OCI-LY7 (cell line): ENCODE results near the gene MAGI1. TPM values are rescaled to one million over a fixed set of nuclear protein-coding genes. Genes with fewer than 3 reads are reported as not detected.

ENCODE experiments used
- BruUV-seq: library from RNA; stranded (reverse); fragments of 400-500 nt; replicated peaks from 2 replicates; lab custom pipeline; 2021; lab: Mats Ljungman, UMichigan
- CTCF ChIA-PET: fragments of 300-600 bp; sonication (Branson Sonifier 250); formaldehyde crosslinking; loops from one replicate; lab custom pipeline; 2022; ENCODE audit warnings: antibody characterized with exemption; ENCODE audit not compliant: unreplicated experiment; lab: Charles Lee
- POLR2A ChIA-PET: fragments of 300-600 bp; sonication (Branson Sonifier 250); formaldehyde crosslinking; loops from one replicate; lab custom pipeline; 2022; ENCODE audit warnings: antibody characterized with exemption; lab: Charles Lee
- DNase-seq: peaks from one replicate; pipeline ENCODE4 v3.0.0-alpha.2; 2015; ENCODE audit warnings: low spot score
- H2AFZ ChIP-seq: fragments of 200-600 bp; sonication (generic), shearing (Covaris generic); 2 replicates; pipeline ENCODE4 v1.6.1; 2014; ENCODE audit warnings: mild to moderate bottlenecking, antibody characterized with exemption, low read length, moderate library complexity
- H3K27ac ChIP-seq: fragments of 200-600 bp; sonication (generic); 2 replicates; pipeline ENCODE4 v1.5.1; 2014; ENCODE audit warnings: mixed run types, low read depth, mild to moderate bottlenecking, moderate library complexity, low read length, inconsistent platforms; ENCODE audit not compliant: poor library complexity, severe bottlenecking
- H3K36me3 ChIP-seq: fragments of 200-600 bp; sonication (generic); 2 replicates; pipeline ENCODE4 v1.6.1; 2014; ENCODE audit warnings: mild to moderate bottlenecking, antibody characterized with exemption, low read length, moderate library complexity, mixed read lengths; ENCODE audit not compliant: insufficient read depth
- H3K4me1 ChIP-seq: fragments of 200-600 bp; sonication (generic); 2 replicates; pipeline ENCODE4 v1.5.1; 2014; ENCODE audit warnings: mild to moderate bottlenecking, low read length; ENCODE audit not compliant: insufficient read depth, poor library complexity, severe bottlenecking
- H3K4me2 ChIP-seq: fragments of 200-600 bp; sonication (generic); 2 replicates; pipeline ENCODE4 v1.6.1; 2014; ENCODE audit warnings: mild to moderate bottlenecking, low read length
- H3K4me3 ChIP-seq: fragments of 200-600 bp; sonication (generic); 2 replicates; pipeline ENCODE4 v1.5.1; 2014; ENCODE audit warnings: mild to moderate bottlenecking, low read depth, low read length; ENCODE audit not compliant: poor library complexity, severe bottlenecking
- H3K79me2 ChIP-seq: fragments of 200-600 bp; sonication (generic); 2 replicates; pipeline ENCODE4 v1.6.1; 2016; ENCODE audit warnings: low read depth, mild to moderate bottlenecking, low read length, moderate library complexity, mixed read lengths; ENCODE audit not compliant: insufficient read depth
- H3K9me2 ChIP-seq: fragments of 200-600 bp; sonication (generic); 2 replicates; pipeline ENCODE4 v1.6.1; 2016; ENCODE audit warnings: mild to moderate bottlenecking, low read length, mixed read lengths; ENCODE audit not compliant: insufficient read depth
- H3K9me3 ChIP-seq: fragments of 200-600 bp; sonication (generic); 2 replicates; pipeline ENCODE4 v1.6.1; 2014; ENCODE audit warnings: mild to moderate bottlenecking, mixed run types, low read length, mixed read lengths
- H4K20me1 ChIP-seq: fragments of 200-600 bp; sonication (generic); 2 replicates; pipeline ENCODE4 v1.6.1; 2014; ENCODE audit warnings: mild to moderate bottlenecking, antibody characterized with exemption, low read length, moderate library complexity, mixed read lengths; ENCODE audit not compliant: insufficient read depth
- CTCF ChIP-seq: fragments of 200-600 bp; sonication (generic); conservative IDR thresholded peaks from 2 replicates; pipeline ENCODE4 v1.5.1; 2014; ENCODE audit warnings: mild to moderate bottlenecking, antibody characterized with exemption, low read length, moderate library complexity, mixed read lengths
- EZH2phosphoT487 ChIP-seq: fragments of 200-600 bp; sonication (generic); IDR thresholded peaks from 2 replicates; pipeline ENCODE4 v1.6.1; 2018; ENCODE audit warnings: low read depth, borderline replicate concordance, mild to moderate bottlenecking, mixed run types, antibody characterized with exemption, low read length, moderate library complexity, mixed read lengths
- intact Hi-C: fragments of 100-400 bp; cut with micrococcal nuclease; formaldehyde crosslinking; loops from one replicate; pipeline ENCODE4 v1.10.0; 2022; ENCODE audit not compliant: unreplicated experiment
- total RNA-seq, 2 experiments: library from RNA; depleted of rRNA in 1 of 2; stranded (reverse); fragments of >200 nt in 1 of 2; shearing (Covaris generic) in 1 of 2; gene quantifications; 2 replicates each; pipeline ENCODE4 v1.2.3, GENCODE V29; 2014 to 2022

The MAGI1 gene
- total RNA-seq, 2 experiments from 2014 or later: 0.63 to 2.5 TPM

GRCh38 chr3:65730449-65730848, 308.3 kb downstream of the MAGI1 start:
- Histone ChIP-seq H3K4me1 (no peaks in the 10 kb centered on the region), H3K9me2 (no peaks in the 10 kb centered on the region), H3K79me2 (no peaks in the 10 kb centered on the region), H4K20me1 (no peaks in the 10 kb centered on the region), H3K27ac (no peak overlapping the region), H3K4me2 (no peak overlapping the region), H3K4me3 (no peak overlapping the region), H2AFZ (no peak overlapping the region), H3K36me3 (no peaks in the 10 kb centered on the region), H3K9me3 (no peaks in the 10 kb centered on the region)
- TF ChIP-seq EZH2phosphoT487: no peak
- no peak for TF ChIP-seq CTCF
- ChIA-PET CTCF (no interaction called here), POLR2A (interaction anchor here (0.6 kb wide), 1 partner anchor 559 kb away, joined by 3 read pairs; no protein-coding TSS in a partner anchor)
- intact Hi-C loops: no loop called here
- DNase-seq: no peak
- BruUV-seq: no TSS peak

GRCh38 chr3:65729973-65730372, 308.7 kb downstream of the MAGI1 start:
- Histone ChIP-seq H3K9me3 (no peaks in the 10 kb centered on the region), H3K9me2 (no peaks in the 10 kb centered on the region), H3K4me2 (no peak overlapping the region), H3K27ac (no peak overlapping the region), H2AFZ (no peak overlapping the region), H3K4me1 (no peaks in the 10 kb centered on the region), H4K20me1 (no peaks in the 10 kb centered on the region), H3K36me3 (no peaks in the 10 kb centered on the region), H3K4me3 (no peak overlapping the region), H3K79me2 (no peaks in the 10 kb centered on the region)
- BruUV-seq: no TSS peak
- DNase-seq: no peak
- ChIA-PET POLR2A (no interaction called here), CTCF (no interaction called here)
- TF ChIP-seq EZH2phosphoT487 (no peak), CTCF (no peak)
- intact Hi-C loops: no loop called here

- ChIA-PET POLR2A (no interaction called here), CTCF (no interaction called here)
- Histone ChIP-seq H2AFZ (no peak overlapping the region), H4K20me1 (no peaks in the 10 kb centered on the region), H3K9me3 (no peaks in the 10 kb centered on the region), H3K9me2 (no peaks in the 10 kb centered on the region), H3K4me3 (no peak overlapping the region), H3K4me2 (no peak overlapping the region), H3K4me1 (no peaks in the 10 kb centered on the region), H3K27ac (no peak overlapping the region), H3K79me2 (no peaks in the 10 kb centered on the region), H3K36me3 (no peaks in the 10 kb centered on the region)
- TF ChIP-seq CTCF: no peak
- no peak for TF ChIP-seq EZH2phosphoT487
- DNase-seq: no peak
- intact Hi-C loops: no loop called here
- no TSS peak for BruUV-seq
These were observed 309.2 kb downstream of the MAGI1 start for GRCh38 chr3:65729555-65729954.
